NCI-H2227 treated with DMSO at 0.1 percent for 48 hours (cell line): ENCODE measurements around the gene ZCCHC17.

ENCODE experiments used
- DNase-seq: peaks from one replicate; lab custom pipeline; 2025; lab: John Stamatoyannopoulos, UW

ZCCHC17 gene

DNA sequence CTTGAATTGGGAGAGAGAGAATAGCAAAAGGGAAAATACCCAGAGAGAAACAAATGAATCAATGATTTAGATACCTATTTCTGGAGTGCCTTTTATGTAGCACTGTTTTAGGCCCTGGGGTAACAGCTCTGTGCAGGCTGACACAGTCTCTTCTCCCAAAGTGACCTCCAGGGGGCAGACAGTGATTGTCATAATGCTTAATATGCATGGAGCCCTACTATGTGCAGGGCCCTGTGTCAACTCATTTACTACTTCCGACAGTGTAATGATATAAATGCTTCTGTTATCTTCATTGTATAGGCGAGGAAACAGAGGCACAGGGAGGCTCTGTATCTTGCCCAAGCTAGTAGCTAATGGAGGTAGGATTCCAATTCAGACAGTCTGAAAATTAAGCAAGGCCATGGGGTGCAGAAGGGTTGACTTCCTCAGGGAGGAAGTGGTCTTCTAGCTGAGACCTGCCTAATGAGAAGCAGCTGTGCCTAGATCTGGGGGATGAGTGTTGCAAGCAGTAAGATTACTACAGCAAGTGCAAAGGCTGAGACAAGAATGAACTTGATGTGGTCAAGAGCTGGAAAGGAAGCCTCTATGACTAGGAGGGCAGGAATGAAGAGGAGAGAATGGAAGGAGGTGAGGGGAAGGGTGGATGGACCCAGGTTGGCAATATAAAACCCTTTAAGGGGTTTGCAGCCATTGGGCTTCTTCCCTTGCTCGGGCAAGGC lies 100.0 kb downstream of the ZCCHC17 start:
- DNase-seq = no peak

DNA sequence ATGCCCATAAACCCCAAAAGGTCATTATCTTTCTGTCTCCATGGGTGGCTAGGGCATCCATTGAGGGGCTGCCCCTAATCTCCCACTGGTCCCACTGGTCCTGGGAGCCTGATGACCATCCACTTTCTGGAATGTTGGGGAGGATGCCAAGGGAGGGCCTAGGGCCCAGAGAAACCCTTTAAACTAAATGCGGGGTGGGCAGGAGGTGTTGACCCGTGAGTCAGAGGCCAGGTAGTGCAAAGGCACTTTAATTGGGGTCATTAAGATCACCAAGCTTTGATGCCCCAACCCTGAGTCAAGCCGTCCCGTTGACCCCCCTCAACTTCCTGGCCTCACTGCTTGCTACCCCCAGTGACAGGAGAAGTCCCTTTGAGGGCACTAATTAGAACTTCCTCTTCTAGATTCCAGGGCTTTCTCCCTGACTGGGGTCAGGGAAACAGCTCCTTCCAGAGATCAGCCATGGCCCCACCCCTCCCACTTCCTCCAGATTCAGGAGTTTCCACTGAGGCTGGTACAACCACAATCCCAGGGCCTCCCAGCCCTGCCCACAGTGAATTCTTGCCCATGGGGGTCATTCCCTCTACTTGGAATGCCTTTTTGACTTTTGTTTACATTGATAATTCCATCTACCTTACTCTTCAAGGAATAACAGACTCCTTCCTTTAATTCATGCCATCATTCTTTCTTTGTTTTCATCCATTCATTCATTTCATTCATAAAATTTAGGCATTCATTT lies 100.7 kb downstream of the ZCCHC17 start:
- DNase-seq = no peak

DNA sequence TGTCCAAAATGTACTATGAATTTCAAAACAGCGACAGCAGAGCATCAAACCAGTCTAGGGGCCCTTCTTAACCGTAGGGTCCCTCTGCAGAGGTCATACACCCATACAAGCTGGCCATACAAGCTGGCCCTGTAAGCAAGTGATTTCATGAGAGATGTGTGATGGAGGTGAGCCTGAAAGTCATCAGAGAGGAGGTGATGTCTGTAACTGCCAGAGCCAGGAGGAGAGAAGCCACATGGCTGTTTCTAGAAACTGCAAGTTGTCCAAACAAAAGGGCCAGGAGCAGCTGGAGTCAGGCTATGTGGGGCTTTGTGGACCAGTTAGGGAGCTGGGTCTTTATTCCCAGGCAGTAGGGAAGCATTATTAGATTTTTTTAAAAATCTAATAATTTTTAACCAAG lies 101.4 kb downstream of the ZCCHC17 start:
- DNase-seq = no peak

DNA sequence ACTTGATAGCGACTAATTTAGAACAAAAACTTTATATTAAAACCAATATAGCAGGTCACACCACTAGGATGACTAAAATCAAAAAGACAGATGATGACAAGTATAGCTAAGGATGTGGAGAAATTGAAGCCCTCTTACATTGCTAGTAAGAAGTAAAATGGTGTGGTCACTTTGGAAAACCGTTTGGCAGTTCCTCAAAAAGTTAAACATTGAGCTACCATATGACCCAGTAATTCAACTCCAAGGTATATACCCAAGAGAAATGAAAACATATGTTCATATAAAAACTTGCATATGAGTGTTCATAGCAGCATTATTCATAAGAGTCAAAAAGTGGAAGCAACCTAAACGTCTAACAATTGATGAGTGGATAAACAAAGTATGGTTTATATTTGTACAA lies 103.1 kb downstream of the ZCCHC17 start:
- DNase-seq = no peak

DNA sequence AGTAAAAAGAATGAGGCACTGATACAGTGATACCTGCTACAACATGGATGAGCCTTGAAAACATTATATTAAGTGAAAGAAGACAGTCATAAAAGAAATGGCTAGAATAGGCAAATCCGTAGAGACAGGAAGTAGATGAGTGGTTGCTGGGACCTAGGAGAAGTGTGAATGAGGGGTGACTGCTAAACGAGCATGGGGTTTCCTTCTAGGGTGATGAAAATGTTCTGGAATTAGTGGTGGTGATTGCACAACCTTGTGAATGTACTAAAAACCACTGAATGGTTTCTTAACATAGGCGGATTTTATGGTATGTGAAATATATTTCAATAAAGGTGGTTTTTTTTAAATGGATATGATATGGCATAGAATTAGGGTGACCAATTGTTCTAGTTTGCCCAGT lies 103.6 kb downstream of the ZCCHC17 start:
- no peak for DNase-seq

DNA sequence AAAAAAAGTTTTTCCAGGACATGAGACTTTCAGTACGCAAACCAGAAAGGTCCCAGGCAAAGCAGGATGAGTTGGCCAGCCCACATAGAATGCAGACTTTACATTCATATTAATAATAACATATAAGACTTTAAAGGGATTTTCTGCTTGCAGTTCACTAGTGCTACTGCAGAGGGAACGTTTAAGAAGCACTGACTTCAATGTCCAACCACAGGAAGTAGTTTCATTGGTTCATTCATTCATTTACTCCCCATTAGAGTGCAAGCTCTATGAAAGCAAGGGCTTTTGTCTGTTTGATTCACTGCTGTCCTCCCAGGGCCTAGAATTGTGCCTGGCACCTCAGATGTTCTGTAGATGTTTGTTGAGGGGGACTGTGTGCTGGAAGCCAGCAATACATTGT lies 104.4 kb downstream of the ZCCHC17 start:
- no peak for DNase-seq

DNA sequence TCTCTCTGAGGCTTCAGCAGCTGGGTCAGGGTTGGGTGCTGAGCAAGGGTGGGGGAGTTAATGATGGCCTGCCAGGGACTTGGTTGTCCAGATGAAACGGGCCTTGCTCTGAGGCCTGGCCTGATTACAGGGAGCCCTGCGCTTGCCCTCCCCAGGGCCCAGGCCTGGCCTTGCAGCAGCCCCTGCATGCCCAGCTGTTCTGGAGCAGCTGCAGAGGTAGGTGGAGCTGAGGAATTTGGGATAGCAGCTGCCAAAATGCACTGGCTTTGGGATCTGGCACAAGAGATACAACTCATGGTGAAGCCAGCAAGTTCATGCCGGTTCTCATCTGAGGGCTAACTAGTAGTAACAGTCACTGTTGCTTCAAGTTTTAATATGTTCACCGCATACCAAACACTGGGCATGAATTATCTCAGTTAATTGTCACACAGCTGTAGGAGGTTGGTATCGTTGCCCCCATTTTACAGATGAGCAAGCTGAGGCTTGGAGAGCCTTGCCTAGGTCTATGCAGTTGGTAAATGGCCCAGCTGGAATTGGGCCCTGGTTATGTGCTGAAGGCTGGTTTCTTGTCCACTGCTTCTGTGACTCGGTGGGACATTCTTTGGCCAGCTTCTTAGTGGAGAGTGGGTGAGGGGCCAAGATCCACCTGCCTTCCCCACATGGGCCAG lies 108.9 kb downstream of the ZCCHC17 start:
- no peak for DNase-seq

DNA sequence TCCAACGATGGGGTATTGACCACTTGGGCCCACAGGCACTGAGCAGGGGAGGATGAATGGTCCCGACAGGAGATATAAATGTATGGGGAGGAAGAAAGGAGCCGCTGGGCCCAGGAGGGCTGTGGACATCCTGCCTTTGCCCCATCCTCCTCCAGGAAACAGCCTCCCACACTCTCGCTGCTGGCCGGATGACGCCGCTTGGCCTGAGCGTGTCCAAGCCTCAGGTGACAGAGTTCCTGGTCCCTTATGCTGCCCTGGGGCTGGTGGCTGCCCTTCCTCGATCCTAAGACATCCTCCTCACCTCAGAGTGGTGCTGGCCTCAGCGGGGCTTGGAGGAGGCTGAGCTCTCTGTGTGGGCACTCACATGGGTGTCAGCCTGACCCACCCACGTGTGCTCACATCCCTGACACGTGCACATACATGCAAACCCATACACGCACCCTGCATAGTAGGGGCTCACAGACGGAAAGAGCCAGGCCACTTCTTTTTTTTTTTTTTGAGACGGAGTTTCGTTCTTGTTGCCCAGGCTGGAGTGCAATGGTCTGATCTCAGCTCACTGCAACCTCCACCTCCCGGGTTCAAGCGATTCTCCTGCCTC lies 110.3 kb downstream of the ZCCHC17 start:
- DNase-seq = no peak

DNA sequence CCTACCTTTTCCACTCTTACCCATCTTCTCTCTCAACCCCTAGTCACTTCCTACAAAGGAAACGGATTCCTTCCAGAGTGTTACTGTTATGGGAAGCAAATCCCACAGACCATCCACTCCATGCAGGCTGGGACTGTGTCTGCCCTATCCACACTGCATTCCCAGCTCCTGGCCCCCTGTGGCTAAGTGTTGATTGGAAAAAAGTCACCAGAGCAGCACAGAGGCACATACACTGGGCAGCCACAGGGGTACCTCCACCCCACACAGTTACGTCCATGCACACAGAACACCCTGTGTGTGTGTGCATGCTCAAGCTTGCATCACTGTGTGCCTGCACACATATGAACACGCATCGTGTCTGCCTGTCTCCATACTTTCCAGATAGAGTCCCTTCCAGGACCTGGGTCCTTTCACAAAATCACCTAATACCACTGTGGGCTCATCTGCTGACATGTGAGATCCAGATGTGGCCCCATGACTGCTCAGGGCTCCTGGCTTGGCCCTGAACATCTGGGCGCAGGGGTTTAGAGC lies 112.0 kb downstream of the ZCCHC17 start:
- no peak for DNase-seq

DNA sequence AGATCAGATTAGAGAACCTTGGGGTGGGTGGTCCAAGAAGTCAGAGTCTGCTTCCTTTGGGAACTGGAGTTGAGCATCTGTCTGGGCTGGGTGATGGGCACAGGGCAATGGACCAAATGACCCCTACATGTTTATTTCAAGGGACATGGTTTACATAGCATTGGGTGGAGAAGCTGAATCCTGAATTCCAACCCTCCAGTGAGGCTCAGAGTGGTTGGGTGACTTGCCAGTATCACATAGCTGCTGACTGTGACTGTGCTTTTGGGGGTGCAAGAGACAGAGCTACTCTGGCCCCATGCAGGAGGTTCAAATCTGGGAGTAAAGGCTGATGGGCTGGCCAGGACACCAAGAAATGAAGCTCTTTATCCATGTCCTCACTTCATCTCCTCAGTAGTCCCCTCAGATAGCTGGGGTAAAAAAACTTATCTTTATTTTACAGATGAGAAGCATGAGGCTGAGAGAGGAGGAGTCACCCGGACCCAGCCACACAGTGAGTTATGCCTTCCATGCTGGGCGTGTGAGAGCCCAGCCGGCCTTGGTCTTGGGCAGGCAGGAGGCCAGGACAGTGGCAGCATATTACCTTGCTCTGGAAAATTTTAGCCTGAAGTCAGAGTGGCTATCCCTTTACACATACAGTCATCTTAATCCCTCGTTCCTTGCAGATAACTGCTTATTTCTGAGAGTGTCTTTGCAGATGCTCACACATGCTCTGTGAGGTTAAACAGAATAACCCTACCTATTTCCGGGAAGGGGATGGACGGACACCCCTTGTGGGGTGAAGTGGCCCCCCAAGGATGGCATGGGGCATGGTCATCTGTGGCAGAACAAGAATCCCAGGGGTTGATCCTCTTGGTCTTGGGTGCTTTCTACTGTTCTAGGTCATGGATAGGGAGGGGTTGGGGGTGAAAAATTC lies 113.4 kb downstream of the ZCCHC17 start:
- DNase-seq = no peak

DNA sequence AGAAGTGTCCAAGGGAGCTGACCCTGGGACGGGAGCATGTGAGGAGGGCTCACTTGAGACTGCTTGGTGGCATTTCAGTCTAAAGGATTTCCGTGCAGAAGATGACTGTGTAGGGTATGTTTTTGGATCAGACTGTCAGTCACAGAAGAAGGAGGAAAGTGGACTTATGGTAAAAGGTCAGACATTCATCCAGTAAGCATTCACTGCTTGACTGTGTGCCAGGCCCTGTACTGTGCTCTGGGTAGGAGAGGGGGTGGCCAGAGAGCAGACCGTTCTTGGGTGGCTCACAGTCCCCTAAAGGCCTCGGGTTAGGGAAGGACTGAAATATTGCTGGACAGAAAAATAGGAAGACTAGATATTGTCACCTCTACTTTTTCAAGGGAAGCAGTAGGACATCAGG lies 114.0 kb downstream of the ZCCHC17 start:
- DNase-seq = no peak

DNA sequence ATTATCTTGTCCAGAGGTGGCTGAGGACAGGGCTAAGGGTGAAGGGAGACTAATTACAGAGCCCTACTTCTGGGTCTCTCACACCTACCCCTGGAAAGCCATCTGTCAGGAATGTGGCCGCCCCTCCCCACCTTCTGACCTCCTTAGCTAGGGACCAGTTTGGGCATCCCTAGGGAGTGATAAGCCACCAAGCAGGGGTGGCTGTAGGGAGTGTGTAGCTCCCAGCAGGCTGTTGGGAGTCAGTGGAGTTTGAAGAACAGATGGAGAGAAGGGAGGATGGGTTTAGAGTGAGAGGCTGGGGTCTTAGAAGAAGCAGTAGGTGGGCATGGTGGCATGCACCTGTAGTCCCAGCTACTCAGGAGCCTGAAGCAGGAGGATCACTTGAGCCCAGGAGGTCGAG lies 115.4 kb downstream of the ZCCHC17 start:
- no peak for DNase-seq

DNA sequence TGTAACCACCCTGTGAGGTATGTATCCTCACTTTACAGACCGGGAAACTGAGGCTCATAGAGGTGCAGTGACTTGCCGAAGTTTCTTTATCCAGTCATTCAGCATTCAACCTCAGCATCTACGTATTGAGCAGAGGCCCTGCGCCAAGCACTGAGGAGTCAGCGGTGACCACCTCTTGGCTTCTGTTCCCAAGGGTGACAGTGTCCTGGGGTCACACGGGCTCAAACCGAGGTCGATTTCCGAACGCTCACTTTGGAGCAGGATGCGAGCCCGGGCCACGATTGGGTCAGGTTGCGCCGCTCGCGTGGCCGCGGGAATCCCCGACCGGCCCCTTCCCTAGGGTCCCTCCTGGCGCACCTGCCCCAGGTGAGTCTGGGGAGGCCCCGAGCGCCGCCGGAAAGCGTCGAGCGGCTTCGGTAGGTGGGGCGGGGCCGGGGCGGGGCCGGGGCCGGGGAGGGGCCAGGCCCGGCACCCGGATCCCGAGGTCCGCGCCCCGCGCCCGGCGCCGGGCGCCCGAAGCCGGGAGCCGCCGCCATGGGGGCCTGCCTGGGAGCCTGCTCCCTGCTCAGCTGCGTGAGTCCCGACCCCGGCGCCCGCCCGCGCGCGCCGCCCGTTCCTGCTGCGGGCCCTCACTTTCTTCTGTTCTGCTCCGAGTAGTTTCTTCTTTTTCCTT lies 116.0 kb downstream of the ZCCHC17 start, which contains the start of gene SERINC2:
Gene SERINC2, plus strand, starts transcription at position 482 of the 673 bp plus-strand sequence. Its CDS starts 53 bp downstream, at position 535.
- no peak for DNase-seq

DNA sequence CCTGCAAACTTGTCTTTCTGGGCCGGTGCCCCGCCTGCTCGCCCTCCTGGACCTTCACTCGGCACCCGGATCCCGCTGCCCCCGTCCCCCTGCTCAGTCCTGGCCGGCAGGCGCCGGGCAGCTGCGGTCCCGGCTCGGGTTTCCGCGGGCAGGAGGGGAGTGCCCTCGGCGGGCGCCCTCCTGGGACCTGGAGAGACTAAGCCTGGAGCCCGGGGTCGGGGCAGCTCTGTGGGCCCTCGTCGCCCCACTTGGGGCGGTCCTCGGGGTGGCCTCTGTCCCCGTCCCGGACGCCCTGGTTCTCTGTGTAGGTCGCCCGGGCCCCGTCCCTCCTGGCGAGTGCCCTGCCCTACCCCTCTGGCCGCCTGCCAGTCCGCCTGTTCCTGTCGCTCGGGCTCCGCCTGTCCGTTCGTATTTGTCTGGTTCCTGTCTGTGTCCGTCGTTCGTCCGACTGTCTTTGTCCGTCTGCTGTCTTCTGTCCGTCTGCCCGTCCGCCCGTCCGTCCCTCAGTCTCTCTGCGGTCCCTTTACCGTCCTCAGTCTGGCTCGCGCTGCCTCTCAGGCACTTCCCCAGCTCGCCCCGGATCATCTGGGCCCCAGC lies 116.7 kb downstream of the ZCCHC17 start:
- no peak for DNase-seq
